ENCODE results near the gene SERPINA3. TPM values are rescaled to one million over a fixed set of nuclear protein-coding genes. Genes with fewer than 3 reads are reported as not detected.

Gene SERPINA3
- total and polyA plus RNA-seq, 2 of the 8 experiments (the other 6 are each of a cell fraction or from before 2014, with no cell fraction given), result not detected

DNA sequence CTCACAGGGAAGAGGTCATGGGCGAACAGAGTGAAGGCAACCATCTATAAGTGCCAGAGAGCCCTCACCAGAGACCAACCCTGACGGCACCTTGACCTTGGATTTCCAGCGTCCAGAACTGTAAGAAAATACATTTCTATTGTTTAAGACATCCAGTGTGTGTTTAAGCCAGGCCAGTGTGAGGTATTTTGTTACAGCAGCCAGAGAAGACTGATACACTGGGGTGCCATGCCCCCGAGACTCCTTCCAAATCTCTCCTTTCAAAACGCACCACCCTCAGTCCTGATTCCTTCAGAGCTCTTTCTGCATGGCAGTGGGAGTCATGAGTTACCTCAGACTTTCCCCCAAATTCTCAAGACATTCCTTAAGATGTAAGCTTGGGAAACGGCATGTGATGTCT is 33.5 kb upstream of the SERPINA3 start:
- H3K4me2 ChIP-seq (ENCODE audit: insufficient read depth in 1 of 2, low read depth in 2 of 2, low read length in 2 of 2), result no peak overlapping the region
- H3K56ac ChIP-seq (replicated peaks; ENCODE audit: insufficient read length, low read depth, low read length), result no peak overlapping the region
- FAIRE-seq (no peak), DNase-seq (ENCODE audit: low read depth in 1 of 2, low spot score in 2 of 2) (no peak)
- H4K20me1 ChIP-seq (replicated peaks in 1 of 2; ENCODE audit: control insufficient read depth in 1 of 2, insufficient read depth in 2 of 2, low read length in 2 of 2), result no peaks in the 10 kb centered on the region
- no peak overlapping the region for H2BK20ac ChIP-seq (ENCODE audit: low read length)
- H3K27me3 ChIP-seq (replicated peaks in 1 of 4; ENCODE audit: control insufficient read depth in 3 of 4, extremely low read depth in 1 of 4, insufficient read depth in 3 of 4, low read length in 3 of 4), result peaks cover 0 to 2% (median 0%) of the 10 kb centered on the region in 4 experiments; a peak in 3 of 7 replicates
- no peaks in the 10 kb centered on the region for H3K79me2 ChIP-seq (ENCODE audit: control insufficient read depth in 1 of 2, insufficient read depth in 2 of 2, low read length in 2 of 2)
- no peak overlapping the region for H3K4me3 ChIP-seq (ENCODE audit: extremely low read depth in 1 of 4, insufficient read depth in 2 of 4, low read depth in 3 of 4, low read length in 4 of 4)
- POLR2A ChIA-PET (ENCODE audit: partially characterized antibody), result no interaction called here
- peaks cover 7% of the 10 kb centered on the region in 2 experiments; a peak in 2 of 4 replicates for H3K9me3 ChIP-seq (ENCODE audit: insufficient read depth in 2 of 2, low read depth in 1 of 2, low read length in 1 of 2)
- H4K5ac ChIP-seq (ENCODE audit: insufficient read length, low read depth, low read length), result no peak overlapping the region
- H3K4ac ChIP-seq (replicated peaks; ENCODE audit: insufficient read length, low read depth, low read length), result no peak overlapping the region
- H3K18ac ChIP-seq (ENCODE audit: extremely low read depth, low read length), result no peak overlapping the region
- no peak overlapping the region for H2BK12ac ChIP-seq (ENCODE audit: low read depth, low read length)
- no peak overlapping the region for H2AFZ ChIP-seq (ENCODE audit: low read length)
- H2BK5ac ChIP-seq (ENCODE audit: low read depth, low read length), result no peak overlapping the region
- H3K79me1 ChIP-seq (ENCODE audit: low read depth, low read length), result no peaks in the 10 kb centered on the region
- H3K36me3 ChIP-seq (ENCODE audit: control insufficient read depth in 2 of 4, insufficient read depth in 4 of 4, low read length in 3 of 4), result no peaks in the 10 kb centered on the region
- H3K27ac ChIP-seq (ENCODE audit: low read depth, low read length), result no peak overlapping the region
- H4K8ac ChIP-seq (ENCODE audit: extremely low read depth, insufficient read depth, low read length), result no peak overlapping the region
- H2BK15ac ChIP-seq (ENCODE audit: low read length), result no peak overlapping the region
- CTCF ChIA-PET (ENCODE audit: partially characterized antibody), result interaction anchor here (2.0 kb wide), 1 partner anchor 15 kb away, joined by 4 read pairs; no protein-coding TSS in a partner anchor
- no peak overlapping the region for H3K9ac ChIP-seq (replicated peaks in 1 of 4; ENCODE audit: extremely low read depth in 1 of 4, low read depth in 3 of 4, low read length in 3 of 4)
- H2AK5ac ChIP-seq (ENCODE audit: low read depth, low read length), result no peak overlapping the region
- H4K91ac ChIP-seq (replicated peaks; ENCODE audit: insufficient read length, low read length), result no peak overlapping the region
- no peak overlapping the region for H3K23ac ChIP-seq (ENCODE audit: insufficient read length)
- H2BK120ac ChIP-seq (replicated peaks; ENCODE audit: low read depth, low read length), result no peak overlapping the region
- WGBS, 2 experiments (ENCODE audit: extremely low coverage in 1 of 2, insufficient coverage in 1 of 2, insufficient read length in 1 of 2, insufficient replicate concordance in 2 of 2, low coverage in 1 of 2, low lambda C conversion rate in 2 of 2, missing lambda C conversion rate in 1 of 2), result 97% methylated on average over 6 of the region's 6 CpGs; no CpG with 5 or more reads in 1 of the 2 experiments
- H3K23me2 ChIP-seq (ENCODE audit: low read depth, low read length), result peaks cover 3% of the 10 kb centered on the region; the same call in 1 of the 2 replicates
- no peak overlapping the region for H3K14ac ChIP-seq (ENCODE audit: insufficient read length)
- H3K4me1 ChIP-seq (replicated peaks in 1 of 4; ENCODE audit: control insufficient read depth in 3 of 4, insufficient read depth in 4 of 4, low read length in 3 of 4), result peaks cover 0 to 4% (median 1%) of the 10 kb centered on the region in 4 experiments; a peak in 1 of 7 replicates
- no peak for TF ChIP-seq TEAD4 (IDR thresholded peaks at IDR 0.05; ENCODE audit: low read depth, low read length)
- no peak for TF ChIP-seq ASH2L (IDR thresholded peaks at IDR 0.05; ENCODE audit: low read length)
- no peak for TF ChIP-seq SIRT6 (IDR thresholded peaks at IDR 0.05; ENCODE audit: low read length)
- TF ChIP-seq JUN (IDR thresholded peaks at IDR 0.05; ENCODE audit: low read depth, low read length), result no peak
- no peak for TF ChIP-seq KDM4A (IDR thresholded peaks at IDR 0.05; ENCODE audit: low read depth, low read length, severe bottlenecking)
- no peak for TF ChIP-seq EP300 (IDR thresholded peaks at IDR 0.05; ENCODE audit: borderline replicate concordance in 1 of 2, low read depth in 2 of 2, low read length in 2 of 2)
- no peak for TF ChIP-seq TAF1 (IDR thresholded peaks at IDR 0.05; ENCODE audit: low read depth, low read length)
- TF ChIP-seq TBP (IDR thresholded peaks at IDR 0.05; ENCODE audit: low read depth, low read length), result no peak
- TF ChIP-seq TCF12 (IDR thresholded peaks at IDR 0.05; ENCODE audit: low read depth, low read length), result no peak
- TF ChIP-seq, protein P1, sequence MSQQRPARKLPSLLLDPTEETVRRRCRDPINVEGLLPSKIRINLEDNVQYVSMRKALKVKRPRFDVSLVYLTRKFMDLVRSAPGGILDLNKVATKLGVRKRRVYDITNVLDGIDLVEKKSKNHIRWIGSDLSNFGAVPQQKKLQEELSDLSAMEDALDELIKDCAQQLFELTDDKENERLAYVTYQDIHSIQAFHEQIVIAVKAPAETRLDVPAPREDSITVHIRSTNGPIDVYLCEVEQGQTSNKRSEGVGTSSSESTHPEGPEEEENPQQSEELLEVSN (IDR thresholded peaks at IDR 0.05), result no peak
- TF ChIP-seq RNF2 (IDR thresholded peaks at IDR 0.05; ENCODE audit: borderline replicate concordance, low read depth, low read length, missing control alignments, poor library complexity, severe bottlenecking), result no peak
- no peak for TF ChIP-seq SUZ12 (IDR thresholded peaks at IDR 0.05; ENCODE audit: low read length)
- TF ChIP-seq, protein P2, sequence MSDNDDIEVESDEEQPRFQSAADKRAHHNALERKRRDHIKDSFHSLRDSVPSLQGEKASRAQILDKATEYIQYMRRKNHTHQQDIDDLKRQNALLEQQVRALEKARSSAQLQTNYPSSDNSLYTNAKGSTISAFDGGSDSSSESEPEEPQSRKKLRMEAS (IDR thresholded peaks at IDR 0.05), result no peak
